ENCODE measurements around the gene PEX14.

DNA sequence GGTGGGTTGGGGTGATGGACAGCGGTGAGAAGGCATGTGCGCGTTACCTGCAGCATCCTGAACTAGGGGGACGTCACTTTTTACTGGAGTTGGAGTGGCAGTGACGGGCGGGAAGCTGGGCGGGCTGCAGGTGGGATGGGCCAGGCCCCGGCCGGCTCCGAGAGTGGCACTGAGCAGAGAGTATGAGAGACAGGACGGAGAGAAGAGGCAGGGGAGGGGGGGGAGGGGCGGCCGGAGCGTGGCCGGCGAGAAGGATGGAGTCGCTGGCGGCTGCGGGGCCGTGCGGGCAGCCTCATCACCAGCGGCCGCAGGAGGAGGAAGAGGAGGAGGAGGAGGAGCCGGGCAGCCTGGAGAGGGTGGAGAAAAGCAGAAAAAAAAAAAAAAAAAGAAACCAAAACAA, 167.2 kb downstream of the PEX14 start:
- TF ChIP-seq, protein P1, sequence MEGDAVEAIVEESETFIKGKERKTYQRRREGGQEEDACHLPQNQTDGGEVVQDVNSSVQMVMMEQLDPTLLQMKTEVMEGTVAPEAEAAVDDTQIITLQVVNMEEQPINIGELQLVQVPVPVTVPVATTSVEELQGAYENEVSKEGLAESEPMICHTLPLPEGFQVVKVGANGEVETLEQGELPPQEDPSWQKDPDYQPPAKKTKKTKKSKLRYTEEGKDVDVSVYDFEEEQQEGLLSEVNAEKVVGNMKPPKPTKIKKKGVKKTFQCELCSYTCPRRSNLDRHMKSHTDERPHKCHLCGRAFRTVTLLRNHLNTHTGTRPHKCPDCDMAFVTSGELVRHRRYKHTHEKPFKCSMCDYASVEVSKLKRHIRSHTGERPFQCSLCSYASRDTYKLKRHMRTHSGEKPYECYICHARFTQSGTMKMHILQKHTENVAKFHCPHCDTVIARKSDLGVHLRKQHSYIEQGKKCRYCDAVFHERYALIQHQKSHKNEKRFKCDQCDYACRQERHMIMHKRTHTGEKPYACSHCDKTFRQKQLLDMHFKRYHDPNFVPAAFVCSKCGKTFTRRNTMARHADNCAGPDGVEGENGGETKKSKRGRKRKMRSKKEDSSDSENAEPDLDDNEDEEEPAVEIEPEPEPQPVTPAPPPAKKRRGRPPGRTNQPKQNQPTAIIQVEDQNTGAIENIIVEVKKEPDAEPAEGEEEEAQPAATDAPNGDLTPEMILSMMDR (IDR thresholded peaks at IDR 0.05; ENCODE audit: insufficient read depth, low read length) = no peak
- no peak for TF ChIP-seq POLR2AphosphoS5 (IDR thresholded peaks at IDR 0.05; ENCODE audit: low read depth)
- TF ChIP-seq GABPA (IDR thresholded peaks at IDR 0.05; ENCODE audit: low read depth) = no peak
- TF ChIP-seq, protein P2, sequence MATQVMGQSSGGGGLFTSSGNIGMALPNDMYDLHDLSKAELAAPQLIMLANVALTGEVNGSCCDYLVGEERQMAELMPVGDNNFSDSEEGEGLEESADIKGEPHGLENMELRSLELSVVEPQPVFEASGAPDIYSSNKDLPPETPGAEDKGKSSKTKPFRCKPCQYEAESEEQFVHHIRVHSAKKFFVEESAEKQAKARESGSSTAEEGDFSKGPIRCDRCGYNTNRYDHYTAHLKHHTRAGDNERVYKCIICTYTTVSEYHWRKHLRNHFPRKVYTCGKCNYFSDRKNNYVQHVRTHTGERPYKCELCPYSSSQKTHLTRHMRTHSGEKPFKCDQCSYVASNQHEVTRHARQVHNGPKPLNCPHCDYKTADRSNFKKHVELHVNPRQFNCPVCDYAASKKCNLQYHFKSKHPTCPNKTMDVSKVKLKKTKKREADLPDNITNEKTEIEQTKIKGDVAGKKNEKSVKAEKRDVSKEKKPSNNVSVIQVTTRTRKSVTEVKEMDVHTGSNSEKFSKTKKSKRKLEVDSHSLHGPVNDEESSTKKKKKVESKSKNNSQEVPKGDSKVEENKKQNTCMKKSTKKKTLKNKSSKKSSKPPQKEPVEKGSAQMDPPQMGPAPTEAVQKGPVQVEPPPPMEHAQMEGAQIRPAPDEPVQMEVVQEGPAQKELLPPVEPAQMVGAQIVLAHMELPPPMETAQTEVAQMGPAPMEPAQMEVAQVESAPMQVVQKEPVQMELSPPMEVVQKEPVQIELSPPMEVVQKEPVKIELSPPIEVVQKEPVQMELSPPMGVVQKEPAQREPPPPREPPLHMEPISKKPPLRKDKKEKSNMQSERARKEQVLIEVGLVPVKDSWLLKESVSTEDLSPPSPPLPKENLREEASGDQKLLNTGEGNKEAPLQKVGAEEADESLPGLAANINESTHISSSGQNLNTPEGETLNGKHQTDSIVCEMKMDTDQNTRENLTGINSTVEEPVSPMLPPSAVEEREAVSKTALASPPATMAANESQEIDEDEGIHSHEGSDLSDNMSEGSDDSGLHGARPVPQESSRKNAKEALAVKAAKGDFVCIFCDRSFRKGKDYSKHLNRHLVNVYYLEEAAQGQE (IDR thresholded peaks at IDR 0.05; ENCODE audit: insufficient replicate concordance, low read depth) = no peak
- no peak for TF ChIP-seq SPI1 (IDR thresholded peaks at IDR 0.05; ENCODE audit: borderline replicate concordance, low read depth)

Data from HL-60 (cell line).